Fibroblast of the conjunctiva (primary cell): Measurements from ENCODE around the gene GRAPL.
"Not testable (repeated sequence)": the region's sequence is repeated elsewhere in the genome, so short reads cannot be mapped to it uniquely, and the experiment has no call there.

Experiments used
- DNase-seq: peaks from one replicate; pipeline ENCODE4 v3.0.0-alpha.2; 2010; ENCODE audit warnings: low read depth

The GRAPL gene

GRCh38 chr17:19136605-19137004 lies 9.2 kb downstream of the GRAPL start:
- not testable (repeated sequence) for DNase-seq

- DNase-seq = not testable (repeated sequence)
Measured at GRCh38 chr17:19137959-19138358, 10.6 kb downstream of the GRAPL start.

GRCh38 chr17:19141366-19142155 lies 14.2 kb downstream of the GRAPL start:
- DNase-seq = not testable (repeated sequence)

GRCh38 chr17:19142419-19142818 lies 15.0 kb downstream of the GRAPL start:
- not testable (repeated sequence) for DNase-seq

- not testable (repeated sequence) for DNase-seq
Measured at GRCh38 chr17:19143097-19143777, 15.8 kb downstream of the GRAPL start.

GRCh38 chr17:19144373-19144772 lies 17.0 kb downstream of the GRAPL start:
- not testable (repeated sequence) for DNase-seq

- not testable (repeated sequence) for DNase-seq
Measured at GRCh38 chr17:19145471-19145870, 18.1 kb downstream of the GRAPL start.

GRCh38 chr17:19150678-19151615 lies 23.6 kb downstream of the GRAPL start:
- not testable (repeated sequence) for DNase-seq

GRCh38 chr17:19157628-19158027 lies 30.2 kb downstream of the GRAPL start:
- not testable (repeated sequence) for DNase-seq

GRCh38 chr17:19158478-19158877 lies 31.1 kb downstream of the GRAPL start:
- not testable (repeated sequence) for DNase-seq

GRCh38 chr17:19158938-19159337 lies 31.5 kb downstream of the GRAPL start:
- DNase-seq = not testable (repeated sequence)

GRCh38 chr17:19161308-19162107 lies 34.1 kb downstream of the GRAPL start:
- DNase-seq = not testable (repeated sequence)

GRCh38 chr17:19162384-19163216 lies 35.2 kb downstream of the GRAPL start:
- DNase-seq = not testable (repeated sequence)

GRCh38 chr17:19174422-19174821 lies 47.0 kb downstream of the GRAPL start:
- not testable (repeated sequence) for DNase-seq

GRCh38 chr17:19175410-19175809 lies 48.0 kb downstream of the GRAPL start:
- not testable (repeated sequence) for DNase-seq

GRCh38 chr17:19181040-19181875 lies 53.9 kb downstream of the GRAPL start:
- DNase-seq = not testable (repeated sequence)

GRCh38 chr17:19187883-19188869 lies 60.8 kb downstream of the GRAPL start:
- not testable (repeated sequence) for DNase-seq
